IMR-90 (cell line): ENCODE measurements around the gene PDCD6IP. TPM values are rescaled to one million over a fixed set of nuclear protein-coding genes. Genes with fewer than 3 reads are reported as not detected.
"Not testable (repeated sequence)": the region's sequence is repeated elsewhere in the genome, so short reads cannot be mapped to it uniquely, and the experiment has no call there.

Source experiments
- ATAC-seq: fragments of 200-7000 bp; cut with Tn5 transposase; 2 replicates; pipeline ENCODE4 v1.9.1; 2020; ENCODE audit warnings: low read depth, mild to moderate bottlenecking, moderate library complexity
- BruUV-seq: library from RNA; stranded (reverse); fragments of 400-500 nt; replicated peaks from 2 replicates; lab custom pipeline; 2021; lab: Mats Ljungman, UMichigan
- CTCF ChIA-PET: fragments of 300-600 bp; formaldehyde crosslinking; extraction: SDS; loops from one replicate; lab custom pipeline; 2021; ENCODE audit warnings: antibody characterized with exemption; lab: Yijun Ruan, JAX
- POLR2A ChIA-PET: fragments of 300-600 bp; sonication (Branson Sonifier 250); formaldehyde crosslinking; loops from one replicate; lab custom pipeline; 2022; ENCODE audit warnings: antibody characterized with exemption; ENCODE audit not compliant: unreplicated experiment; lab: Charles Lee
- DNase-seq: peaks from one replicate; pipeline ENCODE4 v3.0.0; 2013
- H2AFZ ChIP-seq: replicated peaks from 2 replicates; pipeline ENCODE3; 2013; ENCODE audit warnings: low read length, mild to moderate bottlenecking; ENCODE audit not compliant: poor library complexity
- H2AK5ac ChIP-seq: 2 replicates; pipeline ENCODE4 v1.6.1; 2013; ENCODE audit warnings: low read depth, low read length, inconsistent platforms
- H2AK9ac ChIP-seq: replicated peaks from 2 replicates; pipeline ENCODE3; 2013; ENCODE audit warnings: mild to moderate bottlenecking, low read depth, low read length, moderate library complexity; ENCODE audit not compliant: poor library complexity
- H2BK120ac ChIP-seq: 2 replicates; pipeline ENCODE4 v1.6.1; 2013; ENCODE audit warnings: low read depth, low read length, inconsistent platforms
- H2BK15ac ChIP-seq: 3 replicates; pipeline ENCODE4 v1.6.1; 2013; ENCODE audit warnings: low read depth, low read length, inconsistent platforms
- H2BK20ac ChIP-seq: 2 replicates; pipeline ENCODE4 v1.6.1; 2013; ENCODE audit warnings: low read depth, mild to moderate bottlenecking, inconsistent platforms, low read length, moderate library complexity
- H2BK5ac ChIP-seq: 2 replicates; pipeline ENCODE4 v1.6.1; 2013; ENCODE audit warnings: mild to moderate bottlenecking, low read depth, low read length, inconsistent platforms; ENCODE audit not compliant: poor library complexity, severe bottlenecking
- H3K14ac ChIP-seq: replicated peaks from 2 replicates; pipeline ENCODE4 v1.6.1; 2013; ENCODE audit warnings: low read depth, low read length, inconsistent platforms
- H3K18ac ChIP-seq: 2 replicates; pipeline ENCODE4 v1.6.1; 2013; ENCODE audit warnings: low read depth, low read length, control low read depth
- H3K23ac ChIP-seq: 2 replicates; pipeline ENCODE4 v1.6.1; 2013; ENCODE audit warnings: low read depth, low read length, inconsistent platforms
- H3K27ac ChIP-seq: 2 replicates; pipeline ENCODE4 v1.5.1; 2013; ENCODE audit warnings: mild to moderate bottlenecking, control low read depth, low read length; ENCODE audit not compliant: insufficient read depth
- H3K27me3 ChIP-seq: 2 replicates; pipeline ENCODE4 v1.6.1; 2013; ENCODE audit warnings: low read length; ENCODE audit not compliant: control insufficient read depth, insufficient read depth
- H3K36me3 ChIP-seq: 2 replicates; pipeline ENCODE4 v1.6.1; 2013; ENCODE audit warnings: low read length, mixed read lengths; ENCODE audit not compliant: control insufficient read depth, insufficient read depth
- H3K4ac ChIP-seq: 2 replicates; pipeline ENCODE4 v1.6.1; 2013; ENCODE audit warnings: low read depth, low read length, inconsistent platforms
- H3K4me1 ChIP-seq: 2 replicates; pipeline ENCODE4 v1.6.1; 2013; ENCODE audit warnings: low read length, mixed read lengths; ENCODE audit not compliant: control insufficient read depth, insufficient read depth
- H3K4me2 ChIP-seq: 2 replicates; pipeline ENCODE4 v1.6.1; 2013; ENCODE audit warnings: low read depth, mild to moderate bottlenecking, control low read depth, low read length, moderate library complexity
- H3K4me3 ChIP-seq: 2 replicates; pipeline ENCODE4 v1.5.1; 2013; ENCODE audit warnings: low read depth, mild to moderate bottlenecking, control low read depth, low read length, moderate library complexity; ENCODE audit not compliant: insufficient read depth
- H3K56ac ChIP-seq: 2 replicates; pipeline ENCODE4 v1.6.1; 2013; ENCODE audit warnings: low read length, inconsistent platforms; ENCODE audit not compliant: insufficient read depth; ENCODE audit errors: extremely low read depth
- H3K79me1 ChIP-seq, 2 experiments: 2 replicates each; pipeline ENCODE4 v1.6.1; 2013; ENCODE audit warnings: low read length in 2 of 2, inconsistent platforms in 1 of 2, low read depth in 1 of 2
- H3K9ac ChIP-seq: 2 replicates; pipeline ENCODE4 v1.6.1; 2013; ENCODE audit warnings: low read depth, low read length, control low read depth
- H3K9me1 ChIP-seq: 2 replicates; pipeline ENCODE4 v1.6.1; 2013; ENCODE audit warnings: low read length, inconsistent platforms; ENCODE audit not compliant: insufficient read depth
- H3K9me3 ChIP-seq: 2 replicates; pipeline ENCODE4 v1.6.1; 2013; ENCODE audit warnings: low read length; ENCODE audit not compliant: control insufficient read depth, insufficient read depth
- H4K20me1 ChIP-seq: 2 replicates; pipeline ENCODE4 v1.6.1; 2013; ENCODE audit warnings: low read length, inconsistent platforms; ENCODE audit not compliant: insufficient read depth
- H4K5ac ChIP-seq: 2 replicates; pipeline ENCODE4 v1.6.1; 2013; ENCODE audit warnings: mild to moderate bottlenecking, low read depth, low read length, control low read depth
- H4K8ac ChIP-seq, 2 experiments: 2 replicates each; pipeline ENCODE4 v1.6.1; 2013; ENCODE audit warnings: low read depth in 2 of 2, low read length in 2 of 2, control low read depth in 1 of 2, inconsistent platforms in 1 of 2
- H4K91ac ChIP-seq: 2 replicates; pipeline ENCODE4 v1.6.1; 2013; ENCODE audit warnings: low read depth, low read length, inconsistent platforms; ENCODE audit not compliant: insufficient read depth
- whole genome bisulfite sequencing, 2 experiments: methylation state at CpG; one replicate each; pipeline versions ENCODE4 v1.1.5 to v1.1.7; 2013; ENCODE audit warnings: missing lambda C conversion rate in 2 of 2; ENCODE audit not compliant: insufficient read length in 1 of 2; ENCODE audit errors: extremely low coverage in 2 of 2; 5-methylcytosine and 5-hydroxymethylcytosine counted together
- dilution Hi-C: fragments of 300-500 bp; cut with HindIII; formaldehyde crosslinking; loops from one replicate; pipeline ENCODE4 v1.14.3; 2018; ENCODE audit warnings: low sequenced_read_pairs; ENCODE audit not compliant: unreplicated experiment
- in situ Hi-C: fragments of 300-500 bp; cut with MboI; formaldehyde crosslinking; loops from 3 replicates; pipeline ENCODE4 v1.14.3; 2019; ENCODE audit warnings: low sequenced_read_pairs, inconsistent platforms, mixed read lengths
- intact Hi-C: fragments of 100-400 bp; cut with micrococcal nuclease; formaldehyde crosslinking; loops from 2 replicates; pipeline ENCODE4 v1.10.0; 2022
- polyA plus RNA-seq, 3 experiments: library from polyadenylated mRNA; depleted of rRNA; stranded (reverse); fragments of >200 nt; gene quantifications; 2 replicates each; pipeline ENCODE4 v1.2.3, GENCODE V29; 2012; ENCODE audit warnings: low replicate concordance in 1 of 3
- total RNA-seq: library from RNA; depleted of rRNA; stranded (reverse); fragments of >200 nt; gene quantifications from 2 replicates; pipeline ENCODE4 v1.2.3, GENCODE V29; 2012

PDCD6IP gene
- total and polyA plus RNA-seq, 2 of the 4 experiments (the other 2 are of a cell fraction): 68.1 to 78.3 TPM

- H3K27ac ChIP-seq, POLR2A ChIA-PET, H2BK5ac ChIP-seq, H3K56ac ChIP-seq, H3K18ac ChIP-seq, H3K9ac ChIP-seq, H3K23ac ChIP-seq, in situ Hi-C loops, H2AK9ac ChIP-seq, H3K27me3 ChIP-seq, H3K4me3 ChIP-seq, H3K9me1 ChIP-seq, H3K14ac ChIP-seq, dilution Hi-C loops, H4K20me1 ChIP-seq, intact Hi-C loops, H4K91ac ChIP-seq, BruUV-seq, H3K4me1 ChIP-seq, ATAC-seq, H2BK20ac ChIP-seq, H3K9me3 ChIP-seq, H2AFZ ChIP-seq, H3K4me2 ChIP-seq, H4K5ac ChIP-seq, H3K36me3 ChIP-seq, H2AK5ac ChIP-seq, H2BK15ac ChIP-seq, H3K4ac ChIP-seq, H4K8ac ChIP-seq, H2BK120ac ChIP-seq, DNase-seq: not testable (repeated sequence)
- WGBS, 2 experiments: no CpG with 5 or more reads among the region's 3 CpGs
- peaks cover 9 to 17% of the 10 kb centered on the region in 2 experiments; a peak in 3 of 4 replicates for H3K79me1 ChIP-seq
- CTCF ChIA-PET: interaction anchor here (0.7 kb wide), 1 partner anchor 148 kb away, joined by 3 read pairs; no protein-coding TSS in a partner anchor
These were observed 38.8 kb downstream of the PDCD6IP start for GRCh38 chr3:33837182-33837581.
